ENCODE measurements around the gene CFAP46.
"Not testable (repeated sequence)": the region's sequence is repeated elsewhere in the genome, so short reads cannot be mapped to it uniquely, and the experiment has no call there.

CFAP46 gene

DNA sequence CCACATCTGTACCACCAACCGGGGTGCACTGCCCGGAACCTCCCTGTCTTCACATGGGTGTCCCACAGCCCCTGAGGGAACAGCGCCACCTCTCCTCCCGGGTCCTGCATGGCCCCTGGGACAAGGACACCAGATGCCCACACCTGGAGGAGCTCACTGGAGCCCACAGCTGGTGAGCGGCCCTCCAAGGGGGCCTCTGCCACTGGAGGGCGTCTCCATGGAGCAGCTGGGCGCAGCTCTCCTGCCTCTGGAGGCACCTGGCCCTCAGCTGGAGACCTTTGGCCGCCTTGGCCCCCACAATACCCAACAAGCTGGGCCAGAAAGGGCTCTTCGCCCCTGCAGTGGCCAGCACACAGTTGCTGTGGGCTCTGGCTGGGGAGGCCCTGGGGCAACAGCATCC is 149.2 kb downstream of the CFAP46 start:
- FAIRE-seq = no peak
- DNase-seq (ENCODE audit: insufficient read length, low spot score) = no peak

DNA sequence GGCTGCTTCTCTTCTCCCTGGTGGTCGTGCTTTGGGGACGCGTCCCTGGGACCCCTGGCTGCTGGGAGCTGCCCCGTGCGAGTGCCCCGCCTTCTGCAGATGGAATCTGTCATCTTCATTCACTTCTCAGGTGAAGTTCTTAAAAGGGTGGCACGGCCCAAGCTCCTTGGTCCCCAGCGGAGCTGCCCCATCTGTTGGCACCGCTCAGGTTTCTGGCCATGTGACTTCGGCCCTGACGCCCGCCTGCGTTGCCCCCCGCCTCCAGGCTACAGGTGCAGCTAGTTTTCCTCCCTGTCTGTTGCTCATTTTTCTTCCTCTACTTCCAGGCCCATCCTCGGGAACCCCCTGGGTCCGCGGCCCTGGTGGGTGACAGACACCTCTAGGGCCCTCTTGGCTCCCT is 149.6 kb downstream of the CFAP46 start:
- DNase-seq (ENCODE audit: insufficient read length, low spot score) (no peak), FAIRE-seq (no peak)
- TF ChIP-seq, protein P1, sequence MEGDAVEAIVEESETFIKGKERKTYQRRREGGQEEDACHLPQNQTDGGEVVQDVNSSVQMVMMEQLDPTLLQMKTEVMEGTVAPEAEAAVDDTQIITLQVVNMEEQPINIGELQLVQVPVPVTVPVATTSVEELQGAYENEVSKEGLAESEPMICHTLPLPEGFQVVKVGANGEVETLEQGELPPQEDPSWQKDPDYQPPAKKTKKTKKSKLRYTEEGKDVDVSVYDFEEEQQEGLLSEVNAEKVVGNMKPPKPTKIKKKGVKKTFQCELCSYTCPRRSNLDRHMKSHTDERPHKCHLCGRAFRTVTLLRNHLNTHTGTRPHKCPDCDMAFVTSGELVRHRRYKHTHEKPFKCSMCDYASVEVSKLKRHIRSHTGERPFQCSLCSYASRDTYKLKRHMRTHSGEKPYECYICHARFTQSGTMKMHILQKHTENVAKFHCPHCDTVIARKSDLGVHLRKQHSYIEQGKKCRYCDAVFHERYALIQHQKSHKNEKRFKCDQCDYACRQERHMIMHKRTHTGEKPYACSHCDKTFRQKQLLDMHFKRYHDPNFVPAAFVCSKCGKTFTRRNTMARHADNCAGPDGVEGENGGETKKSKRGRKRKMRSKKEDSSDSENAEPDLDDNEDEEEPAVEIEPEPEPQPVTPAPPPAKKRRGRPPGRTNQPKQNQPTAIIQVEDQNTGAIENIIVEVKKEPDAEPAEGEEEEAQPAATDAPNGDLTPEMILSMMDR (IDR thresholded peaks at IDR 0.05; ENCODE audit: insufficient read depth, missing control alignments) = no peak

More for the DNA sequence above, 149.2 kb downstream of the CFAP46 start:
- TF ChIP-seq, protein P1 (IDR thresholded peaks at IDR 0.05; ENCODE audit: insufficient read depth, missing control alignments) = no peak

DNA sequence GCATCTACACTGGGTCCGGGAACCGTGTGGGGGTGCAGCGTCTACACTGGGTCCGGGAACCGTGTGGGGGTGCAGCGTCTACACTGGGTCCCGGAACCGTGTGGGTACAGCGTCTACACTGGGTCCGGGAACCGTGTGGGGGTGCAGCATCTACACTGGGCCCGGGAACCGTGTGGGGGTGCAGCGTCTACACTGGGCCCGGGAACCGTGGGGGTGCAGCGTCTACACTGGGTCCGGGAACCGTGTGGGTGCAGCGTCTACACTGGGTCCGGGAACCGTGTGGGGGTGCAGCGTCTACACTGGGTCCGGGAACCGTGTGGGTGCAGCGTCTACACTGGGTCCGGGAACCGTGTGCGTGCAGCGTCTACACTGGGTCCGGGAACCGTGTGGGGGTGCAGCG is 150.3 kb downstream of the CFAP46 start:
- DNase-seq (ENCODE audit: insufficient read length, low spot score); FAIRE-seq: not testable (repeated sequence)

DNA sequence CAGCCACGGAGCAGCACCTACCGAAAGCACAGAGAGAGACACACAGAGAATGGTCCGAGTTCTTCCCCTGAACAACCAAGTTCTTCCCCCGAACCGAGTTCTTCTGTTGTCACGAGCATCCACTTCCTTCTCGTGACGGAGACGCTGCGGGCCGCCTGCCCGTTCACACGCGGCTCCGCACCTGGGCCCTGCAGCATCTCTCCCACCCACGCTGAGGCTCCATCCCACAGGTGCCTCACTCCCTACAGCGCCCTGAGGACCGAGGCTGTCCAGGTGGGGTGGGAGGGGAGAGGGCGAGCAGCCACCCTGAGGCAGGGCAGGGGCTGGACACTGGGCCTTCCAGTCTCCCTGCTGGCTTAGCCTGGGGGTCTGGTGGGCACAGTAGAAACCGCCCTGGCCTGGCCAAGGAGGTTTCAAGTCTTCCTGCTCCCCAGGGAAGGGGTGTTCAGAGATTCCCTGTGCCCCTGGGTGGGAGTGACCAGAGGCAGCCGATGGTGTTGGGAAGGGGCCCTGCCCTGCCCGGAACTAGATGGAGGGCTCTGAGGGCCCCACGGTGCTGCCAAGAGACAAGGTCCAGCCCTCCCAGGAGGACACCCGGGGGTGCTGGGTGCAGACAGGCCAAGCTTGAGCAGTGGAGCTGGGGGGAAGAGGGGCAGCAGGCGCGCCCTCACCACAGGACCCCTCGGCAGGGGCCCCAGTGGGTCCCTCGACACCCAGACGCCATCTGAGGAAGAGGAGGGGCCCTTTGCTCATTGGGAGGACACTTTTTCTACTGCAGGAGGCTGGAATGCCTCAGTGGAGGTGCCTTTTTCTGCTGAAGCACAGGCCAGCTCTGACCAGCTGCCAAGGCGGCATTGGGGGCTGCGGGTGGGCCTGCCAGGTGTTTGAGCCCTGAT is 151.2 kb downstream of the CFAP46 start:
- TF ChIP-seq, protein P1 (IDR thresholded peaks at IDR 0.05; ENCODE audit: insufficient read depth, missing control alignments) = no peak
- DNase-seq (ENCODE audit: insufficient read length, low spot score) (no peak), FAIRE-seq (no peak)

DNA sequence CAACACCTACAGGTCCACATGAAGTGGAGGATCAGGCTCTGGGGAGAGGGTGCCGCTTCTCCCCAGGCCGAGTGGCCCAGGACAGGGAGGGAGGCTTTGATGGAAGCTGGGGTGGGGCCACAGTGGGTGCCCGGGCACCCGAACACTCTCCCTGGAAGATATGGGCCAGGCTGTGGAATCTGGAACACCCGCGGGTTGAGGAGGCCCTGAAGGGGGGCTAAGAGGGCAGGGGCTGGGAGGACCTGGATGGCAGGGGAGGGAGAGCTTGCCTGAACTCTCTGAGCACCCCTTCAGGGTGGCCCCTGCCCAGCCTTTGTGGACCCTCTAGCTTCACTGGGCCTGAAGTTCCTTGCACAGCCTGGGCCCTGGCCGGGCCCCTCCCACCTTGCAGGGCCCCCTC is 151.9 kb downstream of the CFAP46 start:
- DNase-seq (ENCODE audit: insufficient read length, low spot score) (no peak), FAIRE-seq (no peak)
- TF ChIP-seq, protein P1 (IDR thresholded peaks at IDR 0.05; ENCODE audit: insufficient read depth, missing control alignments) = no peak

DNA sequence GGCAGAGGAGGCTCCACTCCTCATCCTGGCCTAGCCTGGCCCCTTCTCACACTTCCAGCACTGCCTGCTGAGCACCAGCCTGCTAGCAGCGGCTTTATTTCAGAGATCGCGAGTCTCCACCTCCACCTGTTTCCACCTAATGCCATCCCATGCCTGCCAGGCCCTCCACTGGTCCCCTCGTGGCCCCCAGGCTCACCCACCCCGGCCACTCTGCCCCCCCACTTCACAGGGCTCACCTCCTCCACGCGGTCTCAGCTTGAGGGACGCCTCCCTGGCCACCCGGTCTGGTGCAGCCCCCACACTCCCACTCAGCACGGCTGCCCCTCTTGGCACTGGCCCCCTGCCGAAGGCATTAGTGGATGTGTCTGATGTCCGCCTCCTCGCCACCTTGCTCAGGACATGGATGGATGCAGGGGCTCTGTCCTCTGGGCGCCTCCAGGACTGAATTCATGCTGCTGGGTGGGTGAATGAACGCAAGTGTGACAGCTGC is 152.7 kb downstream of the CFAP46 start:
- FAIRE-seq (no peak), DNase-seq (ENCODE audit: insufficient read length, low spot score) (no peak)
- TF ChIP-seq, protein P1 (IDR thresholded peaks at IDR 0.05; ENCODE audit: insufficient read depth, missing control alignments) = no peak

DNA sequence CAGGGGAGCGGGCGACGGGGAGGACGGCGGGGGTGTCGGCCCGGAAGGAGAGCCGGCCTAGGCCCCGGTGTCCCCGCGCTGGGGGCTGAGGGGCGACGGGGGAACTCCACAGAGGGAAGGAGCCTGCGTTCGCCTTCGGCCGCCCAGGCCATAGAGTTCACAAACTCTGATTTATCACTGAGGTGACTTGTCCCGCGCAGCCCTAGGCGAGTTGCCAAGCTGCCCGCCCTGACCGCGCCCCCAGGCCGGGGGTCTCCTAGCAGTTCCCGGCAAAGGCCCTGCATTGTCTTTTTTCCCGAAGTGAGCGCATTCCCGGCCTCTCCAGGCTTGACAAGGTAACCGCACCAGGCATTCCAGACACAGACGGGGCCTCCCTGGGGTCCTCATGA is 153.5 kb downstream of the CFAP46 start:
- FAIRE-seq (no peak), DNase-seq (ENCODE audit: insufficient read length, low spot score) (no peak)
- TF ChIP-seq, protein P1 (IDR thresholded peaks at IDR 0.05; ENCODE audit: insufficient read depth, missing control alignments) = no peak

All from D721Med (cell line).